Neural cell (in vitro differentiated cells): ENCODE measurements around the gene ZDHHC12.
"Not testable (repeated sequence)": the region's sequence is repeated elsewhere in the genome, so short reads cannot be mapped to it uniquely, and the experiment has no call there.

ENCODE experiments used
- CTCF ChIP-seq: fragments of 450-650 bp; IDR thresholded peaks from 2 replicates; pipeline ENCODE4 v1.5.1; 2014; ENCODE audit warnings: antibody characterized with exemption, mild to moderate bottlenecking, moderate library complexity; ENCODE audit not compliant: poor library complexity, severe bottlenecking
- EZH2 ChIP-seq: fragments of 200-600, 300-800 bp; shearing (Covaris generic), sonication (generic); IDR thresholded peaks from 2 replicates; pipeline ENCODE4 v1.6.1; 2014; ENCODE audit warnings: antibody characterized with exemption, low read length, borderline replicate concordance, mild to moderate bottlenecking; ENCODE audit not compliant: insufficient read depth, poor library complexity, severe bottlenecking
- POLR2AphosphoS5 ChIP-seq: IDR thresholded peaks from 2 replicates; pipeline ENCODE4 v1.6.1; 2012

DNA sequence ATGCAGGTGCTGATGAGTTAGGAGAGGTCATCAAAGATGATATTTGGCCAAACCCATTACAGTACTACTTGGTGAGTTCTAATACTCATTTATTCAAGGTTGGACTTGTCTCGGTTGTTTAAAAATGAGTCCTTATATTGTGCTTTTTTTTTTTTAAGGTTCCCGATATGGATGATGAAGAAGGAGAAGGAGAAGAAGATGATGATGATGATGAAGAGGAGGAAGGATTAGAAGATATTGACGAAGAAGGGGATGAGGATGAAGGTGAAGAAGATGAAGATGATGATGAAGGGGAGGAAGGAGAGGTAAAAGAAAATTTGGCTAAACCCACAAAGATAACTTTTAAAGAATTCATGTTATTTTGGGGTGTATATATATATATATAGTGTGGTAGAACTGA, 30.2 kb downstream of the ZDHHC12 start:
- not testable (repeated sequence) for TF ChIP-seq CTCF, EZH2, POLR2AphosphoS5
